ENCODE data around the gene SETD2. TPM values are rescaled to one million over a fixed set of nuclear protein-coding genes. Genes with fewer than 3 reads are reported as not detected.

SETD2 gene
- total and polyA plus RNA-seq, 2 experiments from 2014 or later: 14.2 to 36.0 TPM

GRCh38 chr3:47163169-47164006, 525 bp downstream of the SETD2 start:
- H3K27me3 ChIP-seq: no peaks in the 10 kb centered on the region
- H3K9me3 ChIP-seq (ENCODE audit: low read depth): no peaks in the 10 kb centered on the region
- H3K4me1 ChIP-seq (ENCODE audit: low read depth): peaks cover 13% of the 10 kb centered on the region
- peak overlapping the region; percentile 98 for H3K4me3 ChIP-seq
- peak; percentile 42 to 61 for DNase-seq (ENCODE audit: low read depth in 1 of 2, low spot score in 1 of 2)
- H3K27ac ChIP-seq: peak overlapping the region; percentile 98
- no peaks in the 10 kb centered on the region for H3K36me3 ChIP-seq
- no peak for TF ChIP-seq CTCF (IDR thresholded peaks at IDR 0.05; ENCODE audit: low read depth, low read length)

GRCh38 chr3:47162697-47163168, 1.2 kb downstream of the SETD2 start:
- DNase-seq (ENCODE audit: low read depth in 1 of 2, low spot score in 1 of 2): peak in 1 of 2 donors; percentile 12
- Histone ChIP-seq H3K4me1 (ENCODE audit: low read depth) (peaks cover 13% of the 10 kb centered on the region), H3K36me3 (no peaks in the 10 kb centered on the region), H3K27ac (peak overlapping the region; percentile 98), H3K27me3 (no peaks in the 10 kb centered on the region), H3K9me3 (ENCODE audit: low read depth) (no peaks in the 10 kb centered on the region), H3K4me3 (peak overlapping the region; percentile 98)
- TF ChIP-seq CTCF (IDR thresholded peaks at IDR 0.05; ENCODE audit: low read depth, low read length): no peak

- Histone ChIP-seq H3K36me3 (no peaks in the 10 kb centered on the region), H3K4me3 (peak overlapping the region; percentile 98), H3K27me3 (no peaks in the 10 kb centered on the region), H3K9me3 (ENCODE audit: low read depth) (no peaks in the 10 kb centered on the region), H3K27ac (peak overlapping the region; percentile 98), H3K4me1 (ENCODE audit: low read depth) (peaks cover 13% of the 10 kb centered on the region)
- no peak for TF ChIP-seq CTCF (IDR thresholded peaks at IDR 0.05; ENCODE audit: low read depth, low read length)
- no peak for DNase-seq (ENCODE audit: low read depth in 1 of 2, low spot score in 1 of 2)
Observed at GRCh38 chr3:47161983-47162696, 1.8 kb downstream of the SETD2 start.

GRCh38 chr3:47159820-47160219, 4.1 kb downstream of the SETD2 start:
- no peak for DNase-seq (ENCODE audit: low read depth in 1 of 2, low spot score in 1 of 2)
- Histone ChIP-seq H3K9me3 (ENCODE audit: low read depth) (no peaks in the 10 kb centered on the region), H3K4me1 (ENCODE audit: low read depth) (peaks cover 4% of the 10 kb centered on the region), H3K4me3 (no peak overlapping the region), H3K27ac (no peak overlapping the region), H3K36me3 (no peaks in the 10 kb centered on the region), H3K27me3 (no peaks in the 10 kb centered on the region)
- TF ChIP-seq CTCF (IDR thresholded peaks at IDR 0.05; ENCODE audit: low read depth, low read length): no peak

- Histone ChIP-seq H3K36me3 (no peaks in the 10 kb centered on the region), H3K27me3 (no peaks in the 10 kb centered on the region), H3K9me3 (ENCODE audit: low read depth) (no peaks in the 10 kb centered on the region), H3K4me1 (ENCODE audit: low read depth) (peaks cover 4% of the 10 kb centered on the region), H3K27ac (no peak overlapping the region), H3K4me3 (no peak overlapping the region)
- DNase-seq (ENCODE audit: low read depth in 1 of 2, low spot score in 1 of 2): no peak
- TF ChIP-seq CTCF (IDR thresholded peaks at IDR 0.05; ENCODE audit: low read depth, low read length): no peak
Observed at GRCh38 chr3:47158208-47158607, 5.7 kb downstream of the SETD2 start.
